Nephron progenitor cell (in vitro differentiated cells): ENCODE data around the gene OXA1L.
"Not testable (repeated sequence)": the region's sequence is repeated elsewhere in the genome, so short reads cannot be mapped to it uniquely, and the experiment has no call there.

Experiments
- DNase-seq: peaks from one replicate; pipeline ENCODE4 v3.0.0; 2021
- H3K27ac Mint-ChIP-seq: 2 replicates; pipeline ENCODE4 v1.8.0; 2021; ENCODE audit warnings: mild to moderate bottlenecking, moderate library complexity, mixed read lengths
- H3K27me3 Mint-ChIP-seq: 2 replicates; pipeline ENCODE4 v1.8.0; 2021; ENCODE audit warnings: mild to moderate bottlenecking, low read depth, mixed read lengths; ENCODE audit not compliant: poor library complexity
- H3K36me3 Mint-ChIP-seq: 2 replicates; pipeline ENCODE4 v1.8.0; 2021; ENCODE audit warnings: low read depth, mixed read lengths
- H3K4me1 Mint-ChIP-seq: 2 replicates; pipeline ENCODE4 v1.8.0; 2021; ENCODE audit warnings: mixed read lengths
- H3K4me3 Mint-ChIP-seq: 2 replicates; pipeline ENCODE4 v1.8.0; 2021; ENCODE audit warnings: mild to moderate bottlenecking, moderate library complexity, mixed read lengths
- H3K9me3 Mint-ChIP-seq: 2 replicates; pipeline ENCODE4 v1.8.0; 2021; ENCODE audit warnings: mild to moderate bottlenecking, moderate library complexity, mixed read lengths
- TF ChIP-seq, protein P1 (sequence below): fragments of 200-600 bp; sonication (generic); IDR thresholded peaks from 2 replicates; pipeline ENCODE4 v1.5.0; 2021; ENCODE audit warnings: antibody characterized with exemption

Gene OXA1L

DNA sequence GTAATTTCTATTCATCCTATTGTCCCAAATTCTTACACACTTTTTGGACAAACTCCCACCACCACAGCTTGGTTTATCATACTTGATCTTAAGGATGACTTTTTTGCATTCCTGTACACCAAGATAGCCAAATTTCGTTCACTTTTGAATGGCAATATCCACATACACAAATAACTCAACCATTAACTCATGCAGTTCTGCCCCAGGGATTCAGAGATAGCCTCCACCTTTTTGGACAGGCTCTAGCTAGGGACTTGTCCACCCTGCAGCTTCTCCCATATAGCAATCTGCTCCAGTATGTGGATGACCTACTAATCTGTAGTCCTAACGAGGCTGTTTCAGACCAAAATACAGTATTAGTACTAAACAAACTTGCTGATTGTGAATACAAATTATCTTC is 32.7 kb upstream of the OXA1L start:
- peaks cover 5% of the 10 kb centered on the region for H3K36me3 Mint-ChIP-seq
- no peak for DNase-seq
- H3K9me3 Mint-ChIP-seq: peaks cover 10% of the 10 kb centered on the region
- TF ChIP-seq, protein P1, sequence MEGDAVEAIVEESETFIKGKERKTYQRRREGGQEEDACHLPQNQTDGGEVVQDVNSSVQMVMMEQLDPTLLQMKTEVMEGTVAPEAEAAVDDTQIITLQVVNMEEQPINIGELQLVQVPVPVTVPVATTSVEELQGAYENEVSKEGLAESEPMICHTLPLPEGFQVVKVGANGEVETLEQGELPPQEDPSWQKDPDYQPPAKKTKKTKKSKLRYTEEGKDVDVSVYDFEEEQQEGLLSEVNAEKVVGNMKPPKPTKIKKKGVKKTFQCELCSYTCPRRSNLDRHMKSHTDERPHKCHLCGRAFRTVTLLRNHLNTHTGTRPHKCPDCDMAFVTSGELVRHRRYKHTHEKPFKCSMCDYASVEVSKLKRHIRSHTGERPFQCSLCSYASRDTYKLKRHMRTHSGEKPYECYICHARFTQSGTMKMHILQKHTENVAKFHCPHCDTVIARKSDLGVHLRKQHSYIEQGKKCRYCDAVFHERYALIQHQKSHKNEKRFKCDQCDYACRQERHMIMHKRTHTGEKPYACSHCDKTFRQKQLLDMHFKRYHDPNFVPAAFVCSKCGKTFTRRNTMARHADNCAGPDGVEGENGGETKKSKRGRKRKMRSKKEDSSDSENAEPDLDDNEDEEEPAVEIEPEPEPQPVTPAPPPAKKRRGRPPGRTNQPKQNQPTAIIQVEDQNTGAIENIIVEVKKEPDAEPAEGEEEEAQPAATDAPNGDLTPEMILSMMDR: no peak
- H3K4me3 Mint-ChIP-seq: no peak overlapping the region
- H3K27me3 Mint-ChIP-seq: peaks cover 11% of the 10 kb centered on the region
- no peaks in the 10 kb centered on the region for H3K4me1 Mint-ChIP-seq
- no peak overlapping the region for H3K27ac Mint-ChIP-seq

DNA sequence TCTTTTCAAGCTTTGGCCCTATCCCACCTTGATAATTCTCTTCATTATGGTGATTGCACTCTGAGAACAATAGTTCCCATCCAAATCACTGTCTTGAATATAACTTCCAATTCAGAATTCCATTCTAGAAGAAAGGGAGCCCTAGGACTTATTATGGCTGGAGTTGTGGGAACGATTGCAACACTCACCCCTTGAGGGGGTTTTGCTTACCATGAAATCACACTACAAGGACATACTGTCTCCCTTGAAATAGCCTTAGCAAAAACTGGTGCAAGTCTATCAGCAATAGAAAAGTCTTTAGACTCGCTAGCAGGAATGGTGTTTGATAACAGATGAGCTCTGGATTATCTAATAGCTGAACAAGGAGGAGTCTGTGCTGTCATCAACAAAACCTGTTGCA is 31.4 kb upstream of the OXA1L start:
- Mint-ChIP-seq H3K4me3 (no peak overlapping the region), H3K4me1 (no peaks in the 10 kb centered on the region), H3K27ac (no peak overlapping the region), H3K36me3 (peaks cover 5% of the 10 kb centered on the region), H3K27me3 (peaks cover 7% of the 10 kb centered on the region), H3K9me3 (peaks cover 10% of the 10 kb centered on the region)
- TF ChIP-seq, protein P1: no peak
- DNase-seq: no peak

DNA sequence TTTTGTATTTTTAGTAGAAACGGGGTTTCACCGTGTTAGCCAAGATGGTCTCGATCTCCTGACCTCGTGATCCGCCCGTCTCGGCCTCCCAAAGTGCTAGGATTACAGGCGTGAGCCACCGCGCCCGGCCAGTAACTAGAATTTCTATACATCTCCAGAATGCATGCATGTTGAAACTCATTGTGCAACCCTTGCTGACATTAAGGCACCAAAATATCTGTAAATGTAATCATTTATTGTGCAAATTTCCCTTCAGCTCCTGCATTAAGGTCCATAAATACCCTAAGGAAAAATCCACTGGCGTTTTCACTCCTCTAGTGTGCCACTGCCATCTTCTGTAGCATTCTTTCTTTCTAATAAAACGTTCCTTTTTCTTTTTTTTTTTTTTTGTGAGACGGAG is 30.1 kb upstream of the OXA1L start:
- peaks cover 12% of the 10 kb centered on the region for H3K27me3 Mint-ChIP-seq
- not testable (repeated sequence) for H3K4me1 Mint-ChIP-seq, H3K27ac Mint-ChIP-seq, DNase-seq, H3K4me3 Mint-ChIP-seq, H3K36me3 Mint-ChIP-seq
- peaks cover 14% of the 10 kb centered on the region for H3K9me3 Mint-ChIP-seq

DNA sequence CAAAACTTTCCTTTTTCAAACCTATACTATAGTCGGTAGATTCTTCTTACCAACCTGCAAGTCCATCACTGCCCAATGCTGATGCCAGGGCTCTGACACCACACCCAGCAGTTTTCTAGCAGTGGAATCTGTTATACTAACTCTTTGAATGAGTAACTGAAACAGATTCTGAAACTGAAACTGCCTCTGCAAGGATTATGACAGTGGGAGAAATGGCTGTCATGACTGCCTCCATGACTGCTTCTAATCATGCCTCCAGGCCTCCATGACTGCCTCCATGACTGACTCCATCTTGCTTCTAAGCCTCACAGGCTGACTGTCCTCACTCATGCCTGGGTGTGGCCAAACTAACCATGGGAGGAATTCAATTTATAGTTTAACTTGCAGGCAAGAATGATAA is 29.4 kb upstream of the OXA1L start:
- peaks cover 12% of the 10 kb centered on the region for H3K27me3 Mint-ChIP-seq
- TF ChIP-seq, protein P1: no peak
- no peak for DNase-seq

DNA sequence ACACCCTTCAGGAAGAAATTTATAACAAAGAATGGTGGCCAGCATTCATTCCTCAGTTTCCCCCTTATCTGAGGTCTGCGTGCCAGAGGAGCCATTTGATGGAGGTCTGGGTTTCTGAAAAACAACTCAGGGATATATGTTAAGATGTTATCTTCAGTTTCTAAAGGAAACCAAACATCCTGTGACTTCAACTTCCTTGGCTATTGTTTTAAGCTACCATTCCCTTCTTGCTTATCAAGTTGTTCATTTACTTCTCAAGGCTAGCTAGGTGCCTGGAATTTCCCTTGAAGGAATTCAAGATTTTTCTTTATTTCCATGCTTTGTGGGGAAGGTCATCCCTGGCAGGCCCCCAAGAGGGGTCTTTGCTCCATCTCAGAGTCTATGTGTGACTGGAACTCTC is 27.1 kb upstream of the OXA1L start:
- TF ChIP-seq, protein P1: no peak
- Mint-ChIP-seq H3K9me3 (peaks cover 18% of the 10 kb centered on the region), H3K4me1 (no peaks in the 10 kb centered on the region), H3K36me3 (peaks cover 5% of the 10 kb centered on the region), H3K27ac (no peak overlapping the region), H3K27me3 (peaks cover 11% of the 10 kb centered on the region), H3K4me3 (no peak overlapping the region)
- no peak for DNase-seq

More for the DNA sequence above, 29.4 kb upstream of the OXA1L start:
- peaks cover 14% of the 10 kb centered on the region for H3K9me3 Mint-ChIP-seq
- H3K27ac Mint-ChIP-seq: no peak overlapping the region
- H3K4me3 Mint-ChIP-seq: no peak overlapping the region
- no peaks in the 10 kb centered on the region for H3K4me1 Mint-ChIP-seq
- peaks cover 5% of the 10 kb centered on the region for H3K36me3 Mint-ChIP-seq

DNA sequence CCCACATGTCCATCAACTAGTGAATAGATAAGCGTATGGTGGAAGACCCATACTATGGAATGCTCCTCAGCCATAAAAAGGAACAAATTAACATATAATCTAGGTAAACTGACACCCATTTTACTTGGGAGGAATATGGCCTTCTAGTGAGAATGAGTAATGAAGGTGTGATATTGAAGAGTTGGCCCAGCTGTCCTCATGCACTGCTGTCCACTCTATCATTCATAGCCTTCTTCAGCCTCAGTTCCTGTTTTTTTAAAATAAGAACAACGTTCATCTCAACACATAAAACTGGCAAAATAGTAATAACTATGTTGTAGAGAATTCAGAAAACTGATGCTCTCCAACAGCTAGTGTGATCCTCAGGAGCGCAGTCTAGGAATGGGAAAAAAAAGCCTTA is 26.5 kb upstream of the OXA1L start:
- Mint-ChIP-seq H3K27me3 (peaks cover 11% of the 10 kb centered on the region), H3K36me3 (peaks cover 5% of the 10 kb centered on the region), H3K4me1 (no peaks in the 10 kb centered on the region), H3K27ac (no peak overlapping the region), H3K4me3 (no peak overlapping the region), H3K9me3 (peaks cover 18% of the 10 kb centered on the region)
- TF ChIP-seq, protein P1: no peak
- DNase-seq: no peak
